ENCODE measurements around the gene MAN1C1. TPM values are rescaled to one million over a fixed set of nuclear protein-coding genes. Genes with fewer than 3 reads are reported as not detected.

MAN1C1 gene
- total RNA-seq, 1 experiment from 2014 or later: 1.6 TPM

DNA sequence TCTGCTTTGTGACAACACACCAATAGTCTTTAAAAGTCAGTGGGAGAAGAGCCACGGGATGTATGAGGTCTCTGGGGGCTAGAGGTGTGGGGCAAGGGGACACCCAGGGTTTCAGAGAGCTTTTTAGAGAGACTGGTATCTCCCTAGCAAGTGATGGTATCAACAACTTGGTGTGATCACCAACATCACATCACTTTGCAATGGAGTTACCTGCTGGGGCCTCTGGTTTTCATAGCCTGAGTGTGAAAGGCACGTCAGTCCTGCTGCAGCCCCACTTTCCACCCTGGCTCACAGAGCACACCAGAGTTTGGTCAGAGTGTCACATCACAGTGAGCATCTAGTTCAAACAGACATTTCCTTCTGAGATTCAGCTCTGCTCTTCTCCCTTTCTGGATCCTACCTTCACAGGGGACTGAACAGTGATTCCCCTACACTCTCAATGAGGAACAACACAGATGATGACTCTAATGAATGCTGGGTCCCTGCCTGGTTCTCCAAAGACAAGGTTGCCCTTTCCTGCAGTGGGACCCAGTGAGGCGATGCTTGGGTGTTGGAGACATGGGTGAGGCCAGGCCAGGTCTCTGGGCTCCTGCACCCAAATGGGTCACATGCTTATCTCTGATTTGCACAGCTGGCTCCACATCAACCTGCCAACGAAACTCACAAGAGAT is 2.0 kb upstream of the MAN1C1 start:
- no peak for DNase-seq (ENCODE audit: low read depth)

DNA sequence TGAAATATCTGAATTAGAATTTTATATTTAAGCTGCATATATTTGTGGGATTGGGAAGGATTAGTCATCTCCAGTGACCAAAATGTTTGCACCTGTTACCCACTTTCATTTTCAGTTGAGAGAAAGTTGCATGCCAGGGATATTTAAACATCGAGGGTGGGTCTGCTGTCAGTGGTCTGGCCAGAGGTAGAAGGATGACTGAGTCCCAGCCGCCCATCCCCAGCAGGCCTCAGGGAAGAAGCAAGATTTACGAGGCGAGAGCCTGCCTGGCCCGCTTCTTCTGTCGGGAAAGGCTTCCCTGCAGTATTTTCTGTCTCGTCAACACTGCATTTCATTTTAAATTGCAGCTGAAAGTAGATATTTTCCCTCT is 1.4 kb upstream of the MAN1C1 start:
- DNase-seq (ENCODE audit: low read depth): peak; percentile 24

- DNase-seq (ENCODE audit: low read depth): no peak
These were observed 962 bp upstream of the MAN1C1 start for GRCh38 chr1:25615563-25616094.

- DNase-seq (ENCODE audit: low read depth): no peak
These were observed 515 bp downstream of the MAN1C1 start for GRCh38 chr1:25616987-25617624.

DNA sequence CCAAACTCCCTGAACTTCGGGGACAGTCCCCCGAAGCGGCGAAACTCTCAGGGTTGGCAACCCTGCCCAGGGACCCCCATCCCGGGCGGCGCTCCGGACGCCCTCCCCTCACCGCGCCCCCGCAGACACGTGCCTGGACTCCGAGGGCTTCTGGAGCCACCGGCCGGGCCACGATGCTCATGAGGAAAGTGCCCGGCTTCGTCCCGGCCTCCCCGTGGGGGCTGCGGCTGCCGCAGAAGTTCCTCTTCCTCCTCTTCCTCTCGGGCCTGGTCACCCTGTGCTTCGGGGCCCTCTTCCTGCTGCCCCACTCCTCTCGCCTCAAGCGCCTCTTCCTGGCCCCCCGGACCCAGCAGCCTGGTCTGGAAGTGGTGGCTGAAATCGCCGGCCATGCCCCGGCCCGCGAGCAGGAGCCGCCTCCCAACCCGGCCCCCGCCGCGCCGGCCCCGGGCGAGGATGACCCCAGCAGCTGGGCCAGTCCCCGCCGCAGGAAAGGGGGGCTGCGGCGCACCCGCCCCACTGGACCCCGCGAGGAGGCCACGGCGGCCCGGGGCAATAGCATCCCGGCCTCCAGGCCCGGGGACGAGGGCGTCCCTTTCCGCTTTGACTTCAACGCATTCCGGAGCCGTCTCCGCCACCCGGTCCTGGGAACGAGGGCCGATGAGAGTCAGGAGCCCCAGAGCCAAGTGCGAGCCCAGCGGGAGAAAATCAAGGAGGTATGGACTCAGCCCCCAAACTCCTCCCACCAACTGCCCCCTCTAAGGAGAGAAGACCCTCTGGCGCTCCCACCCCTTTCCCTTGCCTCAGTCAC is 1.2 kb downstream of the MAN1C1 start:
- DNase-seq (ENCODE audit: low read depth): no peak

DNA sequence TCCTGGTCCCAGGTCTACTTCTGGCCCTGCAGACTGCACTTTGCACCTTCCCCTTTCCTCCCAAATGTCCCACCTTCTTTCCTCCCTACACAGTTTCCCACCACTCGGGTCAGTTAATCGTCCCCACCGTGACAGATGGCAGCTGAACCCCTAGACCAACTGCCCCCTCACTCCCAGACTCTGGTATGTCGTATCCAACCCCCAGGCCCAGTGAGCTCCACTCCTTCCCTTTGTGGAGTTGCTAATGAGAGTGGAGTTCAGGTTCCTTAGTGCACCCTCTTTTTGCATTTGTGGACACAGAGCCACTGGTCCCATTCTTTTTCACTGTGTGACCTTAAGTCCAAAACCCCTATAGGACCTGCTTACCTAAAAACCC is 1.8 kb downstream of the MAN1C1 start:
- no peak for DNase-seq (ENCODE audit: low read depth)

DNA sequence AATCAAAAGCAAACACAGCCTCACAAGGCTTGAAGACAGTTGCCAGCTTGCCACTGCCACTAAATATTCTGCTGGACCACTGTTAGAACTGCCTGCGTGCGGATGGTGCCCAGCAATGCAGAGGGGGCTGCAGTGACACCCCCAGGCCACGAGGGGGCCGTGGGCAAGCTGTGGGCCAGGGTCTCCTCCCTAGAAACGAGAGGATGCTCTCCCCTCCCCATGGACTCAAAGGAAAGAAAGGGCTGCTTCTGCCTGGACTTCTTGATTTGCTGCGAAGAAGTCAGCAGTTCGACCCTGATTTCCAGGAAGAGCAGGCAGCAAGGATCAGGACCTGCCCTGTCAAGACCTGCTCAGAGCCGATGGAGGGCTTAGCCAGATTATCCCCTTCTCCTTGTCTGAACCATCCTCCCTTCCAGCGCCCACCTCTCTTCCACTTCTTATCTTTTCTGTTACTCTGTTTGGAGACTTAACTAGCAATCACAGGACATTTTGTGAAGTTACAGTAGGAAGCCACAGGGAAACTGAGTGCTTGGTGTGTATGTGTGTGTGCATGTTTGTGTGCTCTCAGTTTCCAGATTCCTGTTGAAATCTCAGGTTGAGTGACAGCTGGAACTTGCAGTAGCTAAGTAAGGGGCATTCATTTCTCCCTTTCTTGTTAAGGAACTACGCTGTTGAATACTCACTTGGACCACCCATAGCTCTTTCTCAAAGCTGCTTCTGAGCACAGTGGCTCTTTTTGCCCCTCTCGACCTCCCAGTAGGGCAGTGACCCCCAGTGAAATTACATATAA is 2.7 kb downstream of the MAN1C1 start:
- no peak for DNase-seq (ENCODE audit: low read depth)

GRCh38 chr1:25620211-25620610 is 3.6 kb downstream of the MAN1C1 start:
- no peak for DNase-seq (ENCODE audit: low read depth)

DNA sequence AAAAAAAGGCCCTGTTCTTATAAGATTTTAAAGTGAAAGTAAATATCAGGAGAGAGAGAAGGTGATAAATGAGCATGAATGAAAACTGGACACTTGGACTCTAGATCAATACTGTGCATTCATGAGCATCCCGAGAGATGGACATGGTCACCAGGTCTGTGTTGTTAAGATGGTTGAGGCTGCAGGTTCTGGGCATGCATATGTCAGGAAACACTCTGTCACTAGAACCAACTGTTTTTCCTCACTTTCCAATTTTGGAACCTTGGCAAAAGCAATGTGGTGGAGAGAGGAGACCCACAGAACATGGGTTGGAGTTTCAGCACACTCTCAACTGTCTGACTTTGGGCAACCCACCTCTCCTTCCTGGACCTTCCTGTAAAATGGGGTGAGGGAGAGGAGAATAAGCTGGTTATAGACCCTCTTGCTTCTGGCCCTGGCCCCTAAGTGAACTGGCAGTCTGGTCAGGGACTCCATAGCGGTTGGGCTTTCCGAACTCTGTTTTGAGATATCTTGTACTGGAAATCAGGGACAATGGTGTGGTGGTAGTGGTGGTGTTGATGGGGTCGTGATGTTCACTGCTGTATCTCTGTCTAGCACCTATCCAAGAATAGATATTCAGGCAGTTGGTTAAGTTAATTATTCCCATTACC is 4.2 kb downstream of the MAN1C1 start:
- no peak for DNase-seq (ENCODE audit: low read depth)

- no peak for DNase-seq (ENCODE audit: low read depth)
These were observed 5.3 kb downstream of the MAN1C1 start for GRCh38 chr1:25621876-25622275.

DNA sequence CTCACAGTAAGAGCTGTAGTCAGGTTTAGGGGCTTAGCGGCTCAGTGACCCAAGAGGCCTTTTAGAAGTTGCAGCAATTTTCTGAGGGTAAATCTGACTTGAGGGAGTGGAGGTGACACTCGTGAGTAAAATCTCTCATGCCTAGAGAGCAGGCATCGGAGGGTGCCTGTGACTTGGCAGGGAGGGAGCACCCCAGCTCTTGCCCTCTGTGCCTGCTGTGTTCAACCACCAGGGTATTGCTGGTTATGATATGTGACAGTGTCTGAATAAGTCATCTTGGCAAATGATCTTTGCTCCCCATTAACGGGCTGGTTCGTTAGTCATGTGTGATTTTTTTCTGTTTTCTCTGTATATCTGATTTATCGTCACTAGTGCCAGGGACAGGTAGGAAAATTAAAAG is 5.9 kb downstream of the MAN1C1 start:
- no peak for DNase-seq (ENCODE audit: low read depth)

DNA sequence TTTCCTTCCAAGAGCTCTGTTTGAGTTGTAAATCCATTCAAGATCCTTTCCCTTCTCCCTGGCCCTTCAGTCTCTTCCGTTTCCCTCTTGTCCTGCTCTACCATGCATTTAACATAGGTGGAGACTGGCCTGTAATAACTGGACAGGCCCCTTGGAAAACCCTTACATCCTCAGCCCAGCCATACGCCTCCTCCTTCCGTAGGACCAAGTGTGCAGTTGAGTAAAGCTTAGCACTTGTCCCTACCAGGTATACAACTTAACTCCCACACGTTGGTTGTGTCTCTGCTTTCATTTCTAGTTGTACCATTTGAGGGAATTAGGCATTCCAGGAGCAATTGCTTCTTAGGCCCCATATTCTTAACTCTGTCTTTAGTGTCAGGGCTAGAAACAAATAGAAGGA is 6.4 kb downstream of the MAN1C1 start:
- no peak for DNase-seq (ENCODE audit: low read depth)

GRCh38 chr1:25623731-25624130 is 7.1 kb downstream of the MAN1C1 start:
- no peak for DNase-seq (ENCODE audit: low read depth)

DNA sequence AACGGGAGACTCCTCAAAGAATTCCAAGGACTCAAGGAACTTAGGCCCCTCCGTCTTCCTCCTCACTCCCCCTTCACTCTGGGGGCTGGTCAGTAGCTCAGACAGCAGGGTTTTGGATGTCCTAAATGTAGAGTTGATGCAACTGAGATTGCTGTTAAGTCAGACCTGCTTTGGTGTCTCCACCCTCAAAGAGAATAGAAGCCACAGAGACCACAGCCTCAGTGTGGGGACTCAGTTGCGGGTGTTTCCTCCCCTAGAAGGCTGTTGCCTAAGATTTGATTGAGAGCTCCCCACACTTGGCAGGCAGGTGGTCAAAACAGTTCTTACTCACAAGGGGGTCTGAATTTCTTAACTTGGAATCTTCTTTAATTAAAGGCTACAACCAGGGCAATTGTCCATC is 7.6 kb downstream of the MAN1C1 start:
- no peak for DNase-seq (ENCODE audit: low read depth)

GRCh38 chr1:25624604-25625003 is 8.0 kb downstream of the MAN1C1 start:
- no peak for DNase-seq (ENCODE audit: low read depth)

DNA sequence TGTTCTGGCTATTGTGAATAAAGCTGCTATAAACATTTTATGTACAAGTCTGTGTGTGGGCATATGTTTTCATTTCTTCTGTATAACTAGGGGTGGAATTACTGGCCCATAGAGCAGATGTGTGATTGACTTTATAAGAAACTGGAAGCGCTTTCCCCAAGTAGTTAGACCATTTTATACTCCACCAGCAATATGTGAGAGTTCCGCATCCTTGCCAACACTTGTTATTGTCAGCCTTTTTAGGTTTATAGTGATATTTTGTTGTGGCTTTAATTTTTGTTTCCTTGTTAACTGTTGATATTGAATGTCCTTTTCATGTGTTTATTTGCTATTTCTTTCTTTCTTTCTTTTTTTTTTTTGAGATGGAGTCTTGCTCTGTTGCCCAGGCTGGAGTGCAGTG is 9.4 kb downstream of the MAN1C1 start:
- no peak for DNase-seq (ENCODE audit: low read depth)

GRCh38 chr1:25628741-25629421 is 12.3 kb downstream of the MAN1C1 start:
- DNase-seq (ENCODE audit: low read depth): no peak

- peak; percentile 65 for DNase-seq (ENCODE audit: low read depth)
These were observed 13.2 kb downstream of the MAN1C1 start for GRCh38 chr1:25629836-25630235.

DNA sequence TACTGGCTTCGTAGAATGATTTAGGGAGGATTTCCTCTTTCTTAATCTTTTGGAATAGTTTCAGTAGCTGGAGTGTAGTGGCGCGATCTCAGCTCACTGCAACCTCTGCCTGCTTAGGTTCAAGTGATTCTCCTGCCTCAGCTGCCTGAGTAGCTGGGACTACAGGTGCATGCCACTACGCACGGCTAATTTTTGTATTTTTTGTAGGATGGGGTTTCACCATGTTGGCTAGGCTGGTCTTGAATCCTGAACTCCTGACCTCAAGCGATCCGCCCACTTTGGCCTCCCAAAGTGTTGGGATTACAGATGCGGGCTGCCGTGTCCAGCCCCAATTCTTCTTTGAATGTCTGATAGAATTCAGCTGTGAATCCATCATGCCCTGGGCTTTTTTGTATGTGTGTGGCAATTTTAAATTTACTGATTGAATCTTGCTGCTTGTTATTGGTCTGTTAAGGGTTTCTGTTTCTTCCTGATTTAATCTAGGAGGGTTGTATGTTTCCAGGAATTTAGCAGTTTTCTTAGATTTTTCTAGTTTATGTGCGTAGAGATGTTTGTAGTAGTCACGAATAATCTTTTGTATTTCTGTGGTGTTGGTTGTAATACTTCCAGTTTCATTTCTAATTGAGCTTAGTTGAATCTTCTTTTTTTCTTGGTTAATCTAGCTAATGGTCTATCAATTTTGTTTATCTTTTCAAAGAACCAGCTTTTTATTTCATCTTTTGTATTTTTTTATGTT is 15.3 kb downstream of the MAN1C1 start:
- DNase-seq (ENCODE audit: low read depth): no peak

DNA sequence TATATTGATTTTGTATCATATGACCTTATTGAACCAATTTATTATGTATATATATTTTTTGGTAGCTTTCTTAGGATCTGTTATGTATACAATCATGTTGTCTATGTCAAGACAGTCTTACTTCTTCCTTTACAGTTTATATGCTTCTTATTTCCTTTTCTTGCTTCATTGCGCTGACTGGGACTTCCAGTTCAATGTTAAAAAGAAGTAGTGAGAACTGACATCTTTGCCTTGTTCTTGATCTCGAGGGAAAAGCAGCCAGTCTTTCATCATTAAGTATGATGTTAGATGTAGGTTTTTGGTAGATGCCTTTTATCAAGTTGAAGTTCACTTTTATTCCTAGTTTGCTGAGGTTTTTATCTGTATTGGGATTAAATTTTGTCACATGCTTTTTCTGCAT is 17.5 kb downstream of the MAN1C1 start:
- DNase-seq (ENCODE audit: low read depth): no peak

All from RPMI7951 (cell line).